Ishikawa (cell line): Measurements from ENCODE around the gene C3.

Experiments used
- CEBPB ChIP-seq: IDR thresholded peaks from 2 replicates; pipeline ENCODE4 v1.6.1; 2012
- CREB1 ChIP-seq: IDR thresholded peaks from 2 replicates; pipeline ENCODE4 v1.6.1; 2012; ENCODE audit warnings: low read depth
- EGR1 ChIP-seq: IDR thresholded peaks from 2 replicates; pipeline ENCODE4 v1.6.1; 2012
- EP300 ChIP-seq: IDR thresholded peaks from 2 replicates; pipeline ENCODE4 v1.6.1; 2012; ENCODE audit warnings: borderline replicate concordance
- FOXM1 ChIP-seq: IDR thresholded peaks from 2 replicates; pipeline ENCODE4 v1.6.1; 2012; ENCODE audit warnings: low read depth, borderline replicate concordance
- NFIC ChIP-seq: IDR thresholded peaks from 2 replicates; pipeline ENCODE4 v1.6.1; 2012
- RAD21 ChIP-seq: IDR thresholded peaks from 2 replicates; pipeline ENCODE4 v1.6.1; 2012; ENCODE audit warnings: low read depth
- TAF1 ChIP-seq: IDR thresholded peaks from 2 replicates; pipeline ENCODE4 v1.6.1; 2012; ENCODE audit warnings: low read depth, mild to moderate bottlenecking
- TCF12 ChIP-seq: IDR thresholded peaks from 2 replicates; pipeline ENCODE4 v1.6.1; 2012; ENCODE audit warnings: low read depth
- TEAD4 ChIP-seq: IDR thresholded peaks from 2 replicates; pipeline ENCODE4 v1.6.1; 2012
- YY1 ChIP-seq: IDR thresholded peaks from 2 replicates; pipeline ENCODE4 v1.6.1; 2012; ENCODE audit warnings: low read depth
- ZBTB7A ChIP-seq: IDR thresholded peaks from 2 replicates; pipeline ENCODE4 v1.6.1; 2012; ENCODE audit warnings: low read depth
- TF ChIP-seq, protein P1 (sequence below): IDR thresholded peaks from 2 replicates; pipeline ENCODE4 v1.6.1; 2012
- TF ChIP-seq, protein P2 (sequence below): IDR thresholded peaks from 2 replicates; pipeline ENCODE4 v1.6.1; 2012; ENCODE audit warnings: low read depth, mild to moderate bottlenecking
- TF ChIP-seq, protein P3 (sequence below): IDR thresholded peaks from 2 replicates; pipeline ENCODE4 v1.6.1; 2012

The C3 gene

GRCh38 chr19:6753178-6754031, 33.0 kb upstream of the C3 start:
- no peak for TF ChIP-seq FOXM1
- TF ChIP-seq, protein P1, sequence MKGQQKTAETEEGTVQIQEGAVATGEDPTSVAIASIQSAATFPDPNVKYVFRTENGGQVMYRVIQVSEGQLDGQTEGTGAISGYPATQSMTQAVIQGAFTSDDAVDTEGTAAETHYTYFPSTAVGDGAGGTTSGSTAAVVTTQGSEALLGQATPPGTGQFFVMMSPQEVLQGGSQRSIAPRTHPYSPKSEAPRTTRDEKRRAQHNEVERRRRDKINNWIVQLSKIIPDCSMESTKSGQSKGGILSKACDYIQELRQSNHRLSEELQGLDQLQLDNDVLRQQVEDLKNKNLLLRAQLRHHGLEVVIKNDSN, result peak; percentile 28

GRCh38 chr19:6752256-6753177, 32.1 kb upstream of the C3 start:
- TF ChIP-seq, protein P2, sequence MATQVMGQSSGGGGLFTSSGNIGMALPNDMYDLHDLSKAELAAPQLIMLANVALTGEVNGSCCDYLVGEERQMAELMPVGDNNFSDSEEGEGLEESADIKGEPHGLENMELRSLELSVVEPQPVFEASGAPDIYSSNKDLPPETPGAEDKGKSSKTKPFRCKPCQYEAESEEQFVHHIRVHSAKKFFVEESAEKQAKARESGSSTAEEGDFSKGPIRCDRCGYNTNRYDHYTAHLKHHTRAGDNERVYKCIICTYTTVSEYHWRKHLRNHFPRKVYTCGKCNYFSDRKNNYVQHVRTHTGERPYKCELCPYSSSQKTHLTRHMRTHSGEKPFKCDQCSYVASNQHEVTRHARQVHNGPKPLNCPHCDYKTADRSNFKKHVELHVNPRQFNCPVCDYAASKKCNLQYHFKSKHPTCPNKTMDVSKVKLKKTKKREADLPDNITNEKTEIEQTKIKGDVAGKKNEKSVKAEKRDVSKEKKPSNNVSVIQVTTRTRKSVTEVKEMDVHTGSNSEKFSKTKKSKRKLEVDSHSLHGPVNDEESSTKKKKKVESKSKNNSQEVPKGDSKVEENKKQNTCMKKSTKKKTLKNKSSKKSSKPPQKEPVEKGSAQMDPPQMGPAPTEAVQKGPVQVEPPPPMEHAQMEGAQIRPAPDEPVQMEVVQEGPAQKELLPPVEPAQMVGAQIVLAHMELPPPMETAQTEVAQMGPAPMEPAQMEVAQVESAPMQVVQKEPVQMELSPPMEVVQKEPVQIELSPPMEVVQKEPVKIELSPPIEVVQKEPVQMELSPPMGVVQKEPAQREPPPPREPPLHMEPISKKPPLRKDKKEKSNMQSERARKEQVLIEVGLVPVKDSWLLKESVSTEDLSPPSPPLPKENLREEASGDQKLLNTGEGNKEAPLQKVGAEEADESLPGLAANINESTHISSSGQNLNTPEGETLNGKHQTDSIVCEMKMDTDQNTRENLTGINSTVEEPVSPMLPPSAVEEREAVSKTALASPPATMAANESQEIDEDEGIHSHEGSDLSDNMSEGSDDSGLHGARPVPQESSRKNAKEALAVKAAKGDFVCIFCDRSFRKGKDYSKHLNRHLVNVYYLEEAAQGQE, result no peak
- TF ChIP-seq, protein P3, sequence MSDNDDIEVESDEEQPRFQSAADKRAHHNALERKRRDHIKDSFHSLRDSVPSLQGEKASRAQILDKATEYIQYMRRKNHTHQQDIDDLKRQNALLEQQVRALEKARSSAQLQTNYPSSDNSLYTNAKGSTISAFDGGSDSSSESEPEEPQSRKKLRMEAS, result no peak
- no peak for TF ChIP-seq YY1
- no peak for TF ChIP-seq TAF1
- TF ChIP-seq CEBPB, result no peak
- TF ChIP-seq, protein P1, result no peak
- no peak for TF ChIP-seq FOXM1
- no peak for TF ChIP-seq EP300
- no peak for TF ChIP-seq TEAD4
- no peak for TF ChIP-seq RAD21
- TF ChIP-seq TCF12, result no peak
- no peak for TF ChIP-seq EGR1

DNA sequence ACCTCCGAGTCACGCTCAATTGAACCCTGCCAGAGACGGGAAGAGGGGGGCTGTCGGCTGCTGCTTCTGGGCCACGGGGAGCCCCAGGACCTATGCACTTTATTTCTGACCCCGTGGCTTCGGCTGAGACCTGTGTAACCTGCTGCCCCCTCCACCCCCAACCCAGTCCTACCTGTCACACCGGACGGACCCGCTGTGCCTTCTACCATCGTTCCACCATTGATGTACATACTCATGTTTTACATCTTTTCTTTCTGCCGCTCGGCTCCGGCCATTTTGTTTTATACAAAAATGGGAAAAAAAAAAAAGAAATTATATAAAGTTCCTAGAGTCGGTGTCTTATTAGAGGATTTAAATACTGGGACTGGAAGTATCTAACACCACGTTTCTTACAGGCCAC, 30.7 kb upstream of the C3 start:
- no peak for TF ChIP-seq TAF1
- TF ChIP-seq CEBPB, result no peak
- TF ChIP-seq, protein P3, result no peak
- no peak for TF ChIP-seq EP300
- no peak for TF ChIP-seq NFIC
- TF ChIP-seq YY1, result no peak
- no peak for TF ChIP-seq FOXM1
- TF ChIP-seq RAD21, result no peak
- no peak for TF ChIP-seq CREB1
- no peak for TF ChIP-seq ZBTB7A
- no peak for TF ChIP-seq EGR1
- TF ChIP-seq TEAD4, result no peak
- TF ChIP-seq, protein P1, result no peak
- TF ChIP-seq, protein P2, result no peak
- no peak for TF ChIP-seq TCF12

GRCh38 chr19:6750062-6750461, 29.6 kb upstream of the C3 start:
- TF ChIP-seq, protein P3, result no peak
- TF ChIP-seq EP300, result no peak
- no peak for TF ChIP-seq EGR1
- no peak for TF ChIP-seq NFIC
- no peak for TF ChIP-seq TAF1
- TF ChIP-seq FOXM1, result no peak
- TF ChIP-seq RAD21, result no peak

DNA sequence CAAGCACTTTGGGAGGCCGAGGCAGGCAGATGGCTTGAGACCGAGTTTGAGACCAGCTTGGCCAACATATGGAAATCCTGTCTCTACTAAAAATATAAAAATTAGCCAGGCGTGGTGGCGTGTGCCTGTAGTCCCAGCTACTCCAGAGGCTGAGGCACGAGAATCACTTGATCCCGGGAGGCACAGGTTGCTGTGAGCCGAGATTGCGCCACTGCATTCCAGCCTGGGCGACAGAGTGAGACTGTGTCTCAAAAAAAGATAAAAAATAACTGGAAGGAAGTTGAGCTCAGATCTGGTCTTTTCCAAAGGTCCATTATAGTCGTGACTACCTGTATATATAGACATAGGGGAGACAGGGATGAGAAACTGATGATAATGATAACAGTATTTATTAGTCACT, 28.1 kb upstream of the C3 start:
- TF ChIP-seq CEBPB (peak; percentile 78), TEAD4 (peak; percentile 40)
